CD4-positive, alpha-beta T cell treated with Interferon gamma for 1 hour (primary cell): ENCODE data around the gene SKIDA1.

Source experiments
- DNase-seq: peaks from one replicate; pipeline ENCODE4 v3.0.0-alpha.2; 2020

The SKIDA1 gene

DNA sequence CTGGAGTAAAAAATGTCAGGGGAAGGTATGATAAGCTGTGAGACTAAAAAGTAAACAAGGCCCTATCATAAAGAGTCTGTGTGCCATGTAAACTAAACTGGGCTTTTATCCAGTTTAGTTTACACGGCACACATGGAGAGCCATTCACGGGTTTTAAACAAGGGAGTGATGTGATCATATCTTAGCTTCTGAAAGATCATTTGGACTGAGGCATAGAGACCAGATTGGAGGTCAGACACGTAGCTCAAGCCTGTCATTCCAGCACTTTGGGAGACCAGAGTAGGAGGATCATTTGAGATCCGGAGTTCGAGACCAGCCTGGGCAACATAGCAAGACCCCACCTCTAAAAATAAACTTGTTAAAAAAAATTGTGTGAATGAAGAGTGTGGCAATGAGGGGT, 50.1 kb downstream of the SKIDA1 start:
- DNase-seq, result no peak

DNA sequence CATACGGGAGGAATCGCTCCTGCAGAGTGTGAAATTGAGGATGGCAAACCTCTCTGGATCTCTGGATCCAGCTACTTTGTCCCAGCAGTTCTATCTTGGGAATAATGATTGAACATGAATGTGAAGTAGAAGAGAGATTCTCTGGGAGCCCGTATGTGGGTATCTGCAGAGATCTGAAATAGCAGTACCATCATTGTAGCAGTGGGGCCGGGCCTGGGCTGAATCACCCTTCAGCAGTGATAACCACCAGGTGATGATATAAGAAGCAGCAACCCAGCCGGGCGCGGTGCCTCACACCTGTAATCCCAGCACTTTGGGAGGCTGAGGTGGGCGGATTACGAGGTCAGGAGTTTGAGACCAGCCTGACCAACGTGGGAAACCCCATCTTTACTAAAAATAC, 51.9 kb downstream of the SKIDA1 start:
- no peak for DNase-seq

- DNase-seq, result no peak
Measured at GRCh38 chr10:21473135-21473534, 52.3 kb downstream of the SKIDA1 start.

GRCh38 chr10:21468086-21468485, 57.4 kb downstream of the SKIDA1 start:
- no peak for DNase-seq

- no peak for DNase-seq
Measured at GRCh38 chr10:21467633-21468032, 57.8 kb downstream of the SKIDA1 start.

DNA sequence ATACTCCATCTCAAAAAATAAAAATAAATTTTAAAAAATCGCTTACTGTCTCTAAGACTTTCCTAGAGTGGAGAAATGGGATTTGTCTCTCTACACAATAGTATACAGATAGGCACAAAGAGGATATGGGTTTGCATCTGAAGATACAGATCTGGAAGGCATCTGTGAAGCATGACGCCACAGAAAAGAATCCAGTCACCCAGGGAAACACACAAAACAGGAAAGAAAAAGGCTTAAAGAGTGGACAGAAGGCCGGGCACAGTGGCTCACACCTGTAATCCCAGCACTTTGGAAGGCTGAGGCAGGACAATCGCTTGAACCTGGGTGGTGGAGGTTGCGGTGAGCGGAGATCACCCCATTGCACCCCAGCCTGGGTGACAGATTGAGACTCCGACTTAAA, 61.3 kb downstream of the SKIDA1 start:
- DNase-seq, result no peak
